Measurements from ENCODE around the gene EMSY. TPM values are rescaled to one million over a fixed set of nuclear protein-coding genes. Genes with fewer than 3 reads are reported as not detected.

The EMSY gene
- total RNA-seq, 1 experiment from 2014 or later = 30.1 TPM

- no peak for DNase-seq (ENCODE audit: low read depth)
These were observed 79.1 kb downstream of the EMSY start for GRCh38 chr11:76523786-76524436.

DNA sequence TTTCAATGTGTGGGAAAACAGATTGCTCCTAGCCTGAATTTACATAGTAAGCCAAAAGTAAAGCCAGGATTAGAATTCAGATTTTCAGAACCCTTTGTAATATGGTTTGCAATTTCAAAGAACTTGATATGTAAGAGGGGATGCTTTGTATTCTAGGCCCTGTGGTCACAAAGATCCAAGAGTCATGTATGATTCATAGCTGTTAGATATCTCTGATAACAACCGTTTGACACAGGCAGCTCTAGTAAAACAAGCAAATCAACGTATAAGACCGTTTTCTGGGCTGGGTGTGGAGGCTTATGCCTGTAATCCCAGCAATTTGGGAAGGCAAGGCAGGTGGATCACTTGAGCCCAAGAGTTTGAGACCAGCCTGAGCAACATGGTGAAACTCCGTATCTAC lies 79.6 kb downstream of the EMSY start:
- DNase-seq (ENCODE audit: low read depth) = peak; percentile 80

GRCh38 chr11:76524919-76525318 lies 80.1 kb downstream of the EMSY start:
- DNase-seq (ENCODE audit: low read depth) = peak; percentile 82

GRCh38 chr11:76526878-76527277 lies 82.1 kb downstream of the EMSY start:
- DNase-seq (ENCODE audit: low read depth) = no peak

- DNase-seq (ENCODE audit: low read depth) = no peak
These were observed 97.6 kb downstream of the EMSY start for GRCh38 chr11:76542436-76542835.

- DNase-seq (ENCODE audit: low read depth) = peak; percentile 31
These were observed 98.3 kb downstream of the EMSY start for GRCh38 chr11:76543006-76543703.

GRCh38 chr11:76550781-76551180 lies 106.0 kb downstream of the EMSY start:
- no peak for DNase-seq (ENCODE audit: low read depth)

DNA sequence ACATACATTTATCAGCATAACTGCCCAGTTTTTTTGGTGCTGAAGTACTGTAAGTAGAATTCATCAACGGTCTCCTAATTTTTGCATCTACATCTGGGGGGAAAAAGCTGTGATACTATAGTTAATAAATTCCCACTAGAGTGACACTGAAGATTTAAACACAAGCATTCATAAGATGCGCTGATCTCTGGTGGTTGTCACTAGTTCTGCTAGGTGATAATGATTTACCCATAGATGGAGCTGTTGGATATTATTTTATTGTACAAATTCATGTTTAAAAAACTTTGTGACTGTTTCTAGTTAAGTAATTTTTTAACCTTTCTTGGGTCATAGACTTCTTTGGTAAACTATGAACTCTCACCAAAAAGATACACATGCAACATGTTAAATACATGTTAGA lies 106.6 kb downstream of the EMSY start:
- no peak for DNase-seq (ENCODE audit: low read depth)

DNA sequence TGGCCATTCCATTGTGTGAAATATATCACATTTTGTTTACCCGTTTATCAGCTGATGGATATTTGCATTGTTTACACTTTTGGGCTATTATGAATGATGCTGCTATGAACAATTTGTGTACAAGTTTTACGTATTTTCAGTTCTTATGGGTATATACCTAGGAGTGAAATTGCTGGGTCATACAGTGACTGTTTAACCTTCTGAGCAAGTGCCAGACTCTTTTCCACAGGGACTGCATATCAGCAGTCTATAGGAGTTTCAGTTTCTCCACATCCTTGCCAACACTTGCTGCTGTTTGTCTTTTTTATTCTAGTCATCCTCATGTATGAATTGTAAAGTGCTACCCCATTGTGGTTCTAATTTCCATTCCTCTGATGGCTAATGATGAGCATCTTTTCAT lies 108.2 kb downstream of the EMSY start:
- no peak for DNase-seq (ENCODE audit: low read depth)

GRCh38 chr11:76553554-76554476 lies 109.0 kb downstream of the EMSY start:
- DNase-seq (ENCODE audit: low read depth) = no peak

GRCh38 chr11:76554767-76555166 lies 109.9 kb downstream of the EMSY start:
- no peak for DNase-seq (ENCODE audit: low read depth)

- DNase-seq (ENCODE audit: low read depth) = no peak
These were observed 112.6 kb downstream of the EMSY start for GRCh38 chr11:76557466-76557865.

- no peak for DNase-seq (ENCODE audit: low read depth)
These were observed 113.7 kb downstream of the EMSY start for GRCh38 chr11:76558473-76558872.

- DNase-seq (ENCODE audit: low read depth) = no peak
These were observed 114.1 kb downstream of the EMSY start for GRCh38 chr11:76558891-76559290.

DNA sequence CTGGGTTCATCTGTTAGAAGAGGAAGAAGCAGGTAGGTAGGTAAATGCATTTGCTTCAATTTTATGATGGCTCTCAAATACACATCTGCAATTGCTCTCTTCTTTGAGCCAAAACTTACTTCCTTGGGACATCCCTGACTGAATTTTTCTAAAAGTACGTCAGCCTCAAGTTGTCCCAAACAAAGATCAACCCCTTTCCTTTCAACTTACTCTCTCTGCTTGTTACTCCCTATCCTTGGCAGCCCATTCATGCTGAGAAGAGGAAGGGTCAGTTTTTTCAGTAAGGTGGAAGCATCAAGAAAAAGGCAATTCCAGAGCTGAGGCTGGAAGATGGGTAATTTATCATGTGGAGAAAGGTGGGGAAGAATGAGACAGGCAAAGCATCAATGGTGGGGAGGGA lies 114.5 kb downstream of the EMSY start:
- no peak for DNase-seq (ENCODE audit: low read depth)

DNA sequence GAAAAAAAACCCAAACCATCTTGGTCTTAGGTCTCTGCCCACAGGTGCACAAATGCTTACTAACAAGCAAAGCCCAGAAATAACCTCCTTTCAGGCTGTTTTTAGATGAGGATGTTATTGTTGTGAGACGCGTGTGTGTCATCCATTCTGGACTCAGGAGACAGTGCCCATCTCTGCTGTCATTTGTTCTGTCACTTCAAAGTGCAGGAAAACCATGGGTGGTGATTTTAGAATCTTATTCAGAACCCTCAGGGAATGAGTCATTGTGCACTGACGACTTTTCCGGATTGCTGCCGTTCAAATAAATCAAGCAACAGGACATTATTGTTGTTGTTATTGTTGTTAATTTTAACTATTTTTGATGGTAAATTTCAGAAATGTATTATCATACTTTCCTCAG lies 115.4 kb downstream of the EMSY start:
- peak; percentile 52 for DNase-seq (ENCODE audit: low read depth)

DNA sequence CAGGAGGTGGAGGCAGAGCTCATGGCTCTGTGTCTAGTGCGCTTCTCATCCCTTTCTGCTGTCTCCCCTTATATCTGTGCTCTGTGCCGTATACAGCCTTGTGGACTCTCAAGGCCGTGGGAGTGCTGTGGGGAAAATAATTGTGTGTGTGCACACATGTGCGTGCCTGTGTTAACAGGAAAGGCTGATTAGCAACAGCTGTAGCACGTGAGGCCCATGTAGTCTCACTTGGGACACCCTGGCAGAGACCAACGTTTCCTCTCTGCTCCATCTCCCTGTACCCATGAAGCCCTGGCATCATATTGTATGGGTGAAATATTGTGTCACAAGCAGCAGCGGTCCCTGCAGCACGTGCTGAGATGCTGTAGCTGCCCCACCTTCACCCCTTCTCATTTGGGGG lies 116.4 kb downstream of the EMSY start:
- no peak for DNase-seq (ENCODE audit: low read depth)

DNA sequence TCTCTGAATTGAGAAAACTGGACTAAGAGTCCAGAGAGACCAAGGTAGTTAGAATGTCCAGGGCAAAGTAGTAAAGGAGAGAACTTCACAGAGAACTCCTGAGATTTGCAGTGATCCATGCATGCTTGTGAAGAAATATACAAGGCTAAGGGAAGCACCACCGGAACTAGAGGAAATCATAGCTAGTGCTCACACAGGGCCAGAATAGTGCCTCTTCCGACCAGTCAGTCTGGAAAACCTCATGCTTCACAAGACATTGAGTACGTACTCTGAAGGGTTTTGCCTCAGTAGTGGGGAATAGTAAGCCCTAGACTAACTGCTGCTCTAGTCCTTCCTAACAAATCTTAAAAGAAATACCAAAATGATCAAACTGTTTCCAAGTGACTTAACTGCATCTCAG lies 117.7 kb downstream of the EMSY start:
- DNase-seq (ENCODE audit: low read depth) = no peak

DNA sequence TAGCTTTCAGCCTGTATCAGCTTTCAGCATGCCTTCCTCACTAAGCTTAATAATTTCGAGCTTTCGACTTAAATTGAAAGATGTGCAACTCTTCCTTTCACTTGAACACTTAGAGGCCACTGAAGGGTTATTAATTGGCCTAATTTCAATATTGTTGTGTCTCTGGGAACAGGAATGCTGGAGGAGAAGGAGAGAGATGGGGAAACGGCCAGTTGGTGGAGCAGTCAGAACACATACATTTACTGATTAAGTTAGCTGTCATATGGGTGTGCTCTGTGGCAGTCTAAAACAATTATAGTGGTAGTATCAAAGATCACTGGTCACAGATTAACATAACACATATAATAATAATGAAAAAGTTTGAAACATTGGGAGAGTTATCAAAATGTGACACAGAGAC lies 119.5 kb downstream of the EMSY start:
- DNase-seq (ENCODE audit: low read depth) = no peak

DNA sequence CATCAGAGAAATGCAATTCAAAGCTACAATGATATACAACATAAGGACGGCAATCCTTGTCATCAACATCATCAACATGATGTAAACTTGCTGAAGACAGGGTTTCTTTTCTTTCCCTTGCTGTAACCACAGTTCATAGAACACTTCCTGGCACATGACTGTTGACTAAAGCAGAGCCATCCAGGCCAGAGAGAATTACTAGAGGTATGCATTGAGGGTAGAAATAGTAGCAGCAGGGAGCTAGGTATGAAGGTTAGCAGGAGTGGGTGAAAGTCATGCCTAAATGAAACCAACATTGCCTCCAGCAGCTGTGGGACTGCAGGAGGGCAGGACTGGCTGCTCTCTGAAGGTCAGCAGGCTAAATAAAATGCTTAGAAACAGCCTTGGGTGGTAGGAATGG lies 122.0 kb downstream of the EMSY start:
- peak; percentile 31 for DNase-seq (ENCODE audit: low read depth)

DNA sequence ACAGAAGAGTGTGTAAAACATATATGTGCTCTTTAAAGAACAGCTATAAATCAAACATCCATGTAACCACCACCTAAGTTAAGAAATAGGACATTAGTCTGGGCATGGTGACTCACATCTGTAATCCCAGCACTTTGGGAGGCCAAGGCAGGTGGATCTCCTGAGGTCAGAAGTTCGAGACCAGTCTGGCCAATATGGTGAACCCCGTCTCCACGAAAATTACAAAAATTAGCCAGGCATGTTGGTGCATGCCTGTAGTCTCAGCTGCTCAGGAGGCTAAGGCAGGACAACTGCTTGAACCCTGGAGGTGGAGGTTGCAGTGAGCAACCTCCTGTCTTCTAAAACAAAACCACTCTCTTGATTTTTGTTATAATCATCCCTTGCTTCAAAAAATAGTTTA lies 122.4 kb downstream of the EMSY start:
- no peak for DNase-seq (ENCODE audit: low read depth)

GRCh38 chr11:76568139-76568538 lies 123.3 kb downstream of the EMSY start:
- no peak for DNase-seq (ENCODE audit: low read depth)

DNA sequence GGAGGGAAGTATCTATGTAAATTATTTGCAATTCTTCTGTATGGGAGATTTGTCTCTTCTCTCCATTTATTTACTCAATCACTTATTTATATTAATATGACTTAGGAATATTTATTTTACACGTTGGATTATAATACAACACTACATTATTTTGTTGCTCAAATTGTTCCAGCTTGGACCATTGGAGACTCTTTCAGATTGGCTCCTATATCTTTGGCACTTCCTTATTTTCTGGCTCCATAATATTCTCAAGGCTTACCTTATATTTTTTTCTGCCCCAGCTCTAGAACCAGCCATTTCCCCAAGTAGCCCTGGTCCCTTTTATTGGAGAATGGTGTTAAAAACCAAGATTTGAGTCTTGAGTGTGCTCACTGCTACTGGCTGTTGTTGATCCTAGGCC lies 123.8 kb downstream of the EMSY start:
- DNase-seq (ENCODE audit: low read depth) = no peak
